Panc1 (cell line): ENCODE measurements around the gene ECT2L. TPM values are rescaled to one million over a fixed set of nuclear protein-coding genes. Genes with fewer than 3 reads are reported as not detected.

Experiments used
- ATAC-seq: fragments of 200-7000 bp; cut with Tn5 transposase; 2 replicates; pipeline ENCODE4 v1.9.1; 2020; ENCODE audit warnings: mild to moderate bottlenecking, moderate library complexity
- BruUV-seq: library from RNA; stranded (reverse); fragments of 400-500 nt; replicated peaks from 2 replicates; lab custom pipeline; 2021; lab: Mats Ljungman, UMichigan
- CTCF ChIA-PET: fragments of 300-600 bp; sonication (Branson Sonifier 250); formaldehyde crosslinking; loops from one replicate; lab custom pipeline; 2022; ENCODE audit warnings: antibody characterized with exemption; lab: Charles Lee
- POLR2A ChIA-PET: fragments of 300-600 bp; sonication (Branson Sonifier 250); formaldehyde crosslinking; loops from one replicate; lab custom pipeline; 2022; ENCODE audit warnings: antibody characterized with exemption; lab: Charles Lee
- DNase-seq: peaks from one replicate; pipeline ENCODE4 v3.0.0-alpha.2; 2010; ENCODE audit warnings: low read depth, low spot score
- H3K27ac ChIP-seq: 2 replicates; pipeline ENCODE4 v1.5.1; 2011; ENCODE audit warnings: mild to moderate bottlenecking, low read length, inconsistent platforms
- H3K27me3 ChIP-seq: fragments of 200-500 bp; sonication (Bioruptor generic); 2 replicates; pipeline ENCODE4 v1.6.0; 2014; ENCODE audit warnings: low read length, inconsistent platforms; ENCODE audit not compliant: control insufficient read depth, insufficient read depth
- H3K36me3 ChIP-seq: fragments of 200-500 bp; sonication (Bioruptor generic); 2 replicates; pipeline ENCODE4 v1.5.1; 2014; ENCODE audit warnings: inconsistent platforms, mild to moderate bottlenecking, low read length, moderate library complexity; ENCODE audit not compliant: control insufficient read depth, insufficient read depth
- H3K4me1 ChIP-seq: 2 replicates; pipeline ENCODE4 v1.5.1; 2011; ENCODE audit warnings: inconsistent platforms, mild to moderate bottlenecking, low read length, moderate library complexity; ENCODE audit not compliant: control insufficient read depth, insufficient read depth
- H3K4me3 ChIP-seq, 2 experiments: 2 replicates each; pipeline ENCODE4 v1.5.1; 2011 to 2012; ENCODE audit warnings: low read depth in 2 of 2, low read length in 2 of 2, mild to moderate bottlenecking in 2 of 2, inconsistent platforms in 1 of 2, moderate library complexity in 1 of 2
- H3K9me3 ChIP-seq: fragments of 200-500 bp; sonication (Bioruptor generic); 2 replicates; pipeline ENCODE4 v1.5.1; 2014; ENCODE audit warnings: low read depth, mild to moderate bottlenecking, inconsistent platforms, low read length, moderate library complexity; ENCODE audit not compliant: control insufficient read depth, insufficient read depth
- POLR2AphosphoS5 ChIP-seq: IDR thresholded peaks from 2 replicates; pipeline ENCODE4 v1.6.1; 2012; ENCODE audit warnings: mild to moderate bottlenecking, low read depth, low read length, moderate library complexity
- SIN3A ChIP-seq: IDR thresholded peaks from 2 replicates; pipeline ENCODE4 v1.6.1; 2012; ENCODE audit warnings: low read depth, mild to moderate bottlenecking, low read length, moderate library complexity, borderline replicate concordance; ENCODE audit not compliant: insufficient read depth
- TCF7L2 ChIP-seq: IDR thresholded peaks from 2 replicates; pipeline ENCODE4 v1.6.1; 2011; ENCODE audit warnings: mild to moderate bottlenecking, low read depth, low read length, inconsistent platforms
- in situ Hi-C: cut with HindIII; loops from 2 replicates; pipeline ENCODE4 v1.10.0; 2016; ENCODE audit warnings: low sequenced_read_pairs, low pct_unique_long_range_greater_than_20kb
- intact Hi-C: fragments of 100-400 bp; cut with micrococcal nuclease; formaldehyde crosslinking; loops from one replicate; pipeline ENCODE4 v1.10.0; 2022; ENCODE audit not compliant: unreplicated experiment
- total RNA-seq: library from RNA; stranded (reverse); gene quantifications from one replicate; pipeline ENCODE4 v1.2.1, GENCODE V29; 2021; ENCODE audit not compliant: unreplicated experiment
- TF ChIP-seq, protein P1 (sequence below): fragments of 450-650 bp; IDR thresholded peaks from 2 replicates; pipeline ENCODE4 v1.5.1; 2017; ENCODE audit warnings: mild to moderate bottlenecking
- TF ChIP-seq, protein P2 (sequence below), 2 experiments: IDR thresholded peaks; 2 replicates each; pipeline ENCODE4 v1.6.1; 2011 to 2012; ENCODE audit warnings: low read depth in 2 of 2, control low read depth in 1 of 2, low read length in 1 of 2, mild to moderate bottlenecking in 1 of 2, moderate library complexity in 1 of 2; ENCODE audit not compliant: insufficient read depth in 1 of 2

The ECT2L gene
- total RNA-seq, 1 experiment from 2014 or later = not detected

- Histone ChIP-seq H3K27me3 (peaks cover 3% of the 10 kb centered on the region; the same call in 1 of the 2 replicates), H3K36me3 (no peaks in the 10 kb centered on the region), H3K4me3 (no peak overlapping the region), H3K4me1 (no peaks in the 10 kb centered on the region), H3K27ac (no peak overlapping the region), H3K9me3 (no peaks in the 10 kb centered on the region)
- intact Hi-C loops = no loop called here
- DNase-seq (no peak), ATAC-seq (no peak)
- POLR2A ChIA-PET = no interaction called here
- in situ Hi-C loops = no loop called here
- no TSS peak for BruUV-seq
- CTCF ChIA-PET = no interaction called here
- TF ChIP-seq, protein P1, sequence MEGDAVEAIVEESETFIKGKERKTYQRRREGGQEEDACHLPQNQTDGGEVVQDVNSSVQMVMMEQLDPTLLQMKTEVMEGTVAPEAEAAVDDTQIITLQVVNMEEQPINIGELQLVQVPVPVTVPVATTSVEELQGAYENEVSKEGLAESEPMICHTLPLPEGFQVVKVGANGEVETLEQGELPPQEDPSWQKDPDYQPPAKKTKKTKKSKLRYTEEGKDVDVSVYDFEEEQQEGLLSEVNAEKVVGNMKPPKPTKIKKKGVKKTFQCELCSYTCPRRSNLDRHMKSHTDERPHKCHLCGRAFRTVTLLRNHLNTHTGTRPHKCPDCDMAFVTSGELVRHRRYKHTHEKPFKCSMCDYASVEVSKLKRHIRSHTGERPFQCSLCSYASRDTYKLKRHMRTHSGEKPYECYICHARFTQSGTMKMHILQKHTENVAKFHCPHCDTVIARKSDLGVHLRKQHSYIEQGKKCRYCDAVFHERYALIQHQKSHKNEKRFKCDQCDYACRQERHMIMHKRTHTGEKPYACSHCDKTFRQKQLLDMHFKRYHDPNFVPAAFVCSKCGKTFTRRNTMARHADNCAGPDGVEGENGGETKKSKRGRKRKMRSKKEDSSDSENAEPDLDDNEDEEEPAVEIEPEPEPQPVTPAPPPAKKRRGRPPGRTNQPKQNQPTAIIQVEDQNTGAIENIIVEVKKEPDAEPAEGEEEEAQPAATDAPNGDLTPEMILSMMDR = no peak
- TF ChIP-seq SIN3A (no peak), POLR2AphosphoS5 (no peak), TCF7L2 (no peak)
- TF ChIP-seq, protein P2, sequence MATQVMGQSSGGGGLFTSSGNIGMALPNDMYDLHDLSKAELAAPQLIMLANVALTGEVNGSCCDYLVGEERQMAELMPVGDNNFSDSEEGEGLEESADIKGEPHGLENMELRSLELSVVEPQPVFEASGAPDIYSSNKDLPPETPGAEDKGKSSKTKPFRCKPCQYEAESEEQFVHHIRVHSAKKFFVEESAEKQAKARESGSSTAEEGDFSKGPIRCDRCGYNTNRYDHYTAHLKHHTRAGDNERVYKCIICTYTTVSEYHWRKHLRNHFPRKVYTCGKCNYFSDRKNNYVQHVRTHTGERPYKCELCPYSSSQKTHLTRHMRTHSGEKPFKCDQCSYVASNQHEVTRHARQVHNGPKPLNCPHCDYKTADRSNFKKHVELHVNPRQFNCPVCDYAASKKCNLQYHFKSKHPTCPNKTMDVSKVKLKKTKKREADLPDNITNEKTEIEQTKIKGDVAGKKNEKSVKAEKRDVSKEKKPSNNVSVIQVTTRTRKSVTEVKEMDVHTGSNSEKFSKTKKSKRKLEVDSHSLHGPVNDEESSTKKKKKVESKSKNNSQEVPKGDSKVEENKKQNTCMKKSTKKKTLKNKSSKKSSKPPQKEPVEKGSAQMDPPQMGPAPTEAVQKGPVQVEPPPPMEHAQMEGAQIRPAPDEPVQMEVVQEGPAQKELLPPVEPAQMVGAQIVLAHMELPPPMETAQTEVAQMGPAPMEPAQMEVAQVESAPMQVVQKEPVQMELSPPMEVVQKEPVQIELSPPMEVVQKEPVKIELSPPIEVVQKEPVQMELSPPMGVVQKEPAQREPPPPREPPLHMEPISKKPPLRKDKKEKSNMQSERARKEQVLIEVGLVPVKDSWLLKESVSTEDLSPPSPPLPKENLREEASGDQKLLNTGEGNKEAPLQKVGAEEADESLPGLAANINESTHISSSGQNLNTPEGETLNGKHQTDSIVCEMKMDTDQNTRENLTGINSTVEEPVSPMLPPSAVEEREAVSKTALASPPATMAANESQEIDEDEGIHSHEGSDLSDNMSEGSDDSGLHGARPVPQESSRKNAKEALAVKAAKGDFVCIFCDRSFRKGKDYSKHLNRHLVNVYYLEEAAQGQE (IDR thresholded peaks at IDR 0.05; ENCODE audit: insufficient read depth in 1 of 2, low read depth in 2 of 2, low read length in 1 of 2) = no peak
Observed at GRCh38 chr6:138857775-138858174, 61.9 kb downstream of the ECT2L start.

DNA sequence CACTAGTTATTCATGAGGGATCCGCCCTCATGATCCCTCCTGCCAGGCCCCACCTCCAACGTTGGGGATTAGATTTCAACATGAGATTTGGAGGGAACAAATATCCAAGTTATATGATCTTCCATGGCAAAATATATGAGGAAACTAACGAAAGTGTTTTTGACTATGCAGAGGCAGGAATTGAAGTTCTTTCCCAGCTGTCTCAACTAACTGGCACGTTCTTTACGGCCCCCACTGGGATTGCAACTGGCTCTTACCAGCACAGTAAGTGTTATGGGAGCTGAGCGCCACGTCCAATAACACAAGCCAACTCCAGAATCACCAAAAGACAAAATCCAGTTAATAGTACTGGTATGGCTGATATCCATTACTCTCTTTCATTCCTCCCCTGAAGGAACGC, 66.6 kb downstream of the ECT2L start:
- no TSS peak for BruUV-seq
- no peaks in the 10 kb centered on the region for H3K9me3 ChIP-seq
- TF ChIP-seq POLR2AphosphoS5 = no peak
- TF ChIP-seq SIN3A = no peak
- TF ChIP-seq, protein P1 = no peak
- TF ChIP-seq, protein P2 (IDR thresholded peaks at IDR 0.05; ENCODE audit: insufficient read depth in 1 of 2, low read depth in 2 of 2, low read length in 1 of 2) = no peak
- no peaks in the 10 kb centered on the region for H3K4me1 ChIP-seq
- intact Hi-C loops = no loop called here
- no peaks in the 10 kb centered on the region for H3K36me3 ChIP-seq
- no peaks in the 10 kb centered on the region; the same call in 1 of the 2 replicates for H3K27me3 ChIP-seq
- ATAC-seq (no peak), DNase-seq (no peak)
- in situ Hi-C loops = no loop called here
- POLR2A ChIA-PET = no interaction called here
- no peak overlapping the region for H3K4me3 ChIP-seq
- CTCF ChIA-PET = no interaction called here
- no peak overlapping the region for H3K27ac ChIP-seq
